HepG2 (cell line): ENCODE measurements around the gene AGFG1. TPM values are rescaled to one million over a fixed set of nuclear protein-coding genes. Genes with fewer than 3 reads are reported as not detected.
A peak's percentile ranks its signal among the peaks of the same experiment; 100 is the strongest.

Source experiments
- ARNT2 ChIP-seq: sonication (generic); formaldehyde crosslinking; IDR thresholded peaks from 2 replicates; pipeline ENCODE4 v1.8.0; 2022; ENCODE audit warnings: mild to moderate bottlenecking, low read depth, missing genetic modification reagents, moderate library complexity
- BRF2 ChIP-seq: sonication (generic); formaldehyde crosslinking; IDR thresholded peaks from 2 replicates; pipeline ENCODE4 v1.8.1; 2022; ENCODE audit warnings: mild to moderate bottlenecking, missing genetic modification reagents
- HOXA3 ChIP-seq: sonication (generic); formaldehyde crosslinking; IDR thresholded peaks from 2 replicates; pipeline ENCODE4 v1.5.0; 2020; ENCODE audit warnings: missing genetic modification reagents
- KLF6 ChIP-seq: IDR thresholded peaks from 2 replicates; pipeline ENCODE4 v1.8.0; 2016; ENCODE audit warnings: missing biosample characterization, missing genetic modification reagents
- NAIF1 ChIP-seq: sonication (generic); formaldehyde crosslinking; IDR thresholded peaks from 2 replicates; pipeline ENCODE4 v1.5.0; 2020; ENCODE audit warnings: mild to moderate bottlenecking, missing genetic modification reagents, borderline replicate concordance
- RCOR2 ChIP-seq: IDR thresholded peaks from 2 replicates; pipeline ENCODE4 v1.6.1; 2016; ENCODE audit warnings: missing biosample characterization, missing genetic modification reagents
- SMC3 ChIP-seq: IDR thresholded peaks from 2 replicates; pipeline ENCODE4 v1.6.1; 2011; ENCODE audit warnings: low read length, improper control_type of control experiment
- SRSF4 ChIP-seq: fragments of 200-400 bp; formaldehyde crosslinking; IDR thresholded peaks from one replicate; pipeline ENCODE4 v1.6.1; 2018; ENCODE audit warnings: mild to moderate bottlenecking, low read depth, low read length, moderate library complexity; ENCODE audit not compliant: poor library complexity, severe bottlenecking
- TSC22D2 ChIP-seq: sonication (generic); formaldehyde crosslinking; IDR thresholded peaks from 2 replicates; pipeline ENCODE4 v1.5.1; 2020; ENCODE audit warnings: missing genetic modification reagents, mild to moderate bottlenecking, borderline replicate concordance
- ZNF274 ChIP-seq: sonication (generic); formaldehyde crosslinking; IDR thresholded peaks from 2 replicates; pipeline ENCODE4 v1.5.1; 2020; ENCODE audit warnings: mild to moderate bottlenecking, missing genetic modification reagents
- ZNF562 ChIP-seq: sonication (generic); formaldehyde crosslinking; IDR thresholded peaks from 2 replicates; pipeline ENCODE4 v1.8.0; 2022; ENCODE audit warnings: missing genetic modification reagents, borderline replicate concordance
- ZNF609 ChIP-seq: sonication (generic); formaldehyde crosslinking; IDR thresholded peaks from 2 replicates; pipeline ENCODE4 v1.4.0; 2020; ENCODE audit warnings: mild to moderate bottlenecking, missing genetic modification reagents, borderline replicate concordance
- ZNF709 ChIP-seq: sonication (generic); formaldehyde crosslinking; IDR thresholded peaks from 2 replicates; pipeline ENCODE4 v1.5.0; 2020; ENCODE audit warnings: mild to moderate bottlenecking, missing genetic modification reagents
- polyA plus RNA-seq, 8 experiments: library from polyadenylated mRNA; depleted of rRNA in 3 of 8; stranded (reverse) in 7 of 8; unstranded in 1 of 8; fragments of >200 nt; fragmentation: Illumina TruSeq in 4 of 8; extraction: Trizol in 4 of 8; gene quantifications; 2 replicates each; pipeline versions ENCODE4 v1.2.1 to v1.2.3, GENCODE V29; 2011 to 2016; ENCODE audit warnings: low read depth in 4 of 8, missing spikeins in 1 of 8, mixed read lengths in 1 of 8; ENCODE audit not compliant: insufficient read depth in 1 of 8
- total RNA-seq, 5 experiments: library from RNA; depleted of rRNA; stranded (reverse); fragments of >200 nt; fragmentation: Illumina TruSeq; extraction: Trizol; gene quantifications; 2 replicates each; pipeline ENCODE4 v1.2.3, GENCODE V29; 2016; ENCODE audit warnings: low read depth in 1 of 5
- TF ChIP-seq, protein P1 (sequence below), 2 experiments: sonication (generic) in 1 of 2; formaldehyde crosslinking in 1 of 2; IDR thresholded peaks; 2 replicates each; pipeline versions ENCODE4 v1.5.1 to v1.6.1; 2011 to 2020; ENCODE audit warnings: borderline replicate concordance in 1 of 2, low read depth in 1 of 2, low read length in 1 of 2, mild to moderate bottlenecking in 1 of 2, missing genetic modification reagents in 1 of 2, moderate library complexity in 1 of 2
- TF ChIP-seq, protein P2 (sequence below): sonication (generic); formaldehyde crosslinking; IDR thresholded peaks from 2 replicates; pipeline ENCODE4 v1.5.0; 2020; ENCODE audit warnings: missing genetic modification reagents, mild to moderate bottlenecking, borderline replicate concordance
- TF ChIP-seq, protein P3 (sequence below): sonication (generic); formaldehyde crosslinking; IDR thresholded peaks from 2 replicates; pipeline ENCODE4 v1.4.0; 2020; ENCODE audit warnings: low read depth, mild to moderate bottlenecking, missing genetic modification reagents

The AGFG1 gene
- total and polyA plus RNA-seq, 2 of the 13 experiments (the other 11 are each of a cell fraction or from before 2014, with no cell fraction given), result 145 to 168 TPM

- TF ChIP-seq, protein P1, sequence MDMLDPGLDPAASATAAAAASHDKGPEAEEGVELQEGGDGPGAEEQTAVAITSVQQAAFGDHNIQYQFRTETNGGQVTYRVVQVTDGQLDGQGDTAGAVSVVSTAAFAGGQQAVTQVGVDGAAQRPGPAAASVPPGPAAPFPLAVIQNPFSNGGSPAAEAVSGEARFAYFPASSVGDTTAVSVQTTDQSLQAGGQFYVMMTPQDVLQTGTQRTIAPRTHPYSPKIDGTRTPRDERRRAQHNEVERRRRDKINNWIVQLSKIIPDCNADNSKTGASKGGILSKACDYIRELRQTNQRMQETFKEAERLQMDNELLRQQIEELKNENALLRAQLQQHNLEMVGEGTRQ (IDR thresholded peaks at IDR 0.05; ENCODE audit: low read depth, low read length), result no peak
- TF ChIP-seq, protein P1 (CRISPR knock-in tag; IDR thresholded peaks at IDR 0.05; ENCODE audit: borderline replicate concordance), result no peak
- no peak for TF ChIP-seq TSC22D2
- no peak for TF ChIP-seq SRSF4
- TF ChIP-seq, protein P2, sequence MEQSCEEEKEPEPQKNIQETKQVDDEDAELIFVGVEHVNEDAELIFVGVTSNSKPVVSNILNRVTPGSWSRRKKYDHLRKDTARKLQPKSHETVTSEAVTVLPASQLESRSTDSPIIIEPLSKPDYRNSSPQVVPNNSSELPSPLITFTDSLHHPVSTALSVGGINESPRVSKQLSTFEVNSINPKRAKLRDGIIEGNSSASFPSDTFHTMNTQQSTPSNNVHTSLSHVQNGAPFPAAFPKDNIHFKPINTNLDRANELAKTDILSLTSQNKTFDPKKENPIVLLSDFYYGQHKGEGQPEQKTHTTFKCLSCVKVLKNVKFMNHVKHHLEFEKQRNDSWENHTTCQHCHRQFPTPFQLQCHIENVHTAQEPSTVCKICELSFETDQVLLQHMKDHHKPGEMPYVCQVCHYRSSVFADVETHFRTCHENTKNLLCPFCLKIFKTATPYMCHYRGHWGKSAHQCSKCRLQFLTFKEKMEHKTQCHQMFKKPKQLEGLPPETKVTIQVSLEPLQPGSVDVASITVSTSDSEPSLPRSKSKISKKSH, result no peak
- TF ChIP-seq SMC3, result no peak
- 0 out of 2 replicates have a peak, but pooled peaks have one; percentile 3 for TF ChIP-seq KLF6 (CRISPR knock-in tag)
- TF ChIP-seq BRF2, result no peak
- no peak for TF ChIP-seq HOXA3 (CRISPR knock-in tag)
- TF ChIP-seq ZNF609 (CRISPR knock-in tag), result no peak
- no peak for TF ChIP-seq NAIF1
- no peak for TF ChIP-seq RCOR2 (CRISPR knock-in tag)
- no peak for TF ChIP-seq ZNF709 (CRISPR knock-in tag)
- TF ChIP-seq ZNF274 (CRISPR knock-in tag), result no peak; the same call in 1 of the 2 replicates
- TF ChIP-seq, protein P3, sequence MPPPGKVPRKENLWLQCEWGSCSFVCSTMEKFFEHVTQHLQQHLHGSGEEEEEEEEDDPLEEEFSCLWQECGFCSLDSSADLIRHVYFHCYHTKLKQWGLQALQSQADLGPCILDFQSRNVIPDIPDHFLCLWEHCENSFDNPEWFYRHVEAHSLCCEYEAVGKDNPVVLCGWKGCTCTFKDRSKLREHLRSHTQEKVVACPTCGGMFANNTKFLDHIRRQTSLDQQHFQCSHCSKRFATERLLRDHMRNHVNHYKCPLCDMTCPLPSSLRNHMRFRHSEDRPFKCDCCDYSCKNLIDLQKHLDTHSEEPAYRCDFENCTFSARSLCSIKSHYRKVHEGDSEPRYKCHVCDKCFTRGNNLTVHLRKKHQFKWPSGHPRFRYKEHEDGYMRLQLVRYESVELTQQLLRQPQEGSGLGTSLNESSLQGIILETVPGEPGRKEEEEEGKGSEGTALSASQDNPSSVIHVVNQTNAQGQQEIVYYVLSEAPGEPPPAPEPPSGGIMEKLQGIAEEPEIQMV (CRISPR knock-in tag), result no peak
- peak; percentile 7; the same call in 1 of the 2 replicates for TF ChIP-seq ARNT2
- TF ChIP-seq ZNF562, result no peak
These were observed 537 bp downstream of the AGFG1 start (continued) for GRCh38 chr2:227472265-227473121.
